HEK293T (cell line): Measurements from ENCODE around the gene CLMN.

Experiments used
- L3MBTL2 ChIP-seq: fragments of 450-650 bp; conservative IDR thresholded peaks from 2 replicates; pipeline ENCODE4 v1.6.1; 2016; ENCODE audit warnings: mild to moderate bottlenecking
- TARDBP ChIP-seq: fragments of 450-650 bp; IDR thresholded peaks from 2 replicates; pipeline ENCODE4 v1.6.1; 2016

DNA sequence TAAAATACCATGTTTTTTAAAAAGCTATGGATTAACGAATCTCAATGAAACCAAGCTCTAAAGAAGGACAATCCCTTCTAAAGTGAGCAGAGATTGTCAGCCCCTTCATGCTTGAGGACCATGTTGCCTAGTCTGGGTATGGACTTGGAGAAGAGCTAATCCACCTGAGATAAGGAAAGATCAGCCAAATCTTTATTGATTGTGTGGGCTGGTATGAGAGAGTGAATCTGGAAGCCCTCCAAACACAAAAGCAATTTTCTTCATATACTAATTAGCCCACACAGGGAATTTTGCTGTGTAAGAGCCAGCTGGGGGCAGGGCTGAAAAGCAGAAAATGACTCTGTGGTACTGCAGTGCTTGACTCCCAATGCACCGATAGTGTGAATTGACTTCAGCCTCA is 115.0 kb downstream of the CLMN start:
- TF ChIP-seq TARDBP (no peak), L3MBTL2 (no peak)
